Endothelial cell of umbilical vein (primary cell): Measurements from ENCODE around the gene SSR4. TPM values are rescaled to one million over a fixed set of nuclear protein-coding genes. Genes with fewer than 3 reads are reported as not detected.

Experiments
- BruUV-seq: library from RNA; stranded (reverse); fragments of 400-500 nt; replicated peaks from 2 replicates; lab custom pipeline; 2021; lab: Mats Ljungman, UMichigan
- CTCF ChIA-PET: fragments of 300-600, 350-600 bp; sonication (Branson Sonifier 250); formaldehyde crosslinking; loops from one replicate; lab custom pipeline; 2021; ENCODE audit warnings: antibody characterized with exemption, inconsistent platforms; lab: Charles Lee
- POLR2A ChIA-PET: fragments of 300-600, 350-600 bp; sonication (Branson Sonifier 250); formaldehyde crosslinking; loops from one replicate; lab custom pipeline; 2021; ENCODE audit warnings: antibody characterized with exemption, inconsistent platforms; lab: Charles Lee
- DNase-seq: peaks from one replicate; pipeline ENCODE4 v3.0.0-alpha.2; 2011; ENCODE audit warnings: low read depth, low spot score
- FAIRE-seq: peaks from 2 replicates; lab custom pipeline; 2011; peaks lifted over from hg19 to GRCh38; lab: Jason Lieb, UNC
- H2AFZ ChIP-seq: 2 replicates; pipeline ENCODE4 v1.6.0; 2012; ENCODE audit warnings: low read depth, low read length, control low read depth, inconsistent platforms
- H3K27ac ChIP-seq: 2 replicates; pipeline ENCODE4 v1.5.1; 2011; ENCODE audit warnings: low read depth, mild to moderate bottlenecking, control low read depth, low read length, moderate library complexity; ENCODE audit not compliant: insufficient read depth
- H3K27me3 ChIP-seq, 2 experiments: 2 replicates each; pipeline versions ENCODE4 v1.6.0 to v1.6.1; 2011; ENCODE audit warnings: low read length in 2 of 2, mixed read lengths in 1 of 2; ENCODE audit not compliant: control insufficient read depth in 2 of 2, insufficient read depth in 2 of 2
- H3K36me3 ChIP-seq, 2 experiments: 2 replicates in 1 of 2; 3 replicates in 1 of 2; pipeline ENCODE4 v1.5.1; 2011; ENCODE audit warnings: low read length in 2 of 2, mild to moderate bottlenecking in 1 of 2, moderate library complexity in 1 of 2; ENCODE audit not compliant: control insufficient read depth in 2 of 2, insufficient read depth in 2 of 2; ENCODE audit errors: extremely low read depth in 1 of 2
- H3K4me1 ChIP-seq: 3 replicates; pipeline ENCODE4 v1.5.1; 2011; ENCODE audit warnings: mild to moderate bottlenecking, low read length; ENCODE audit not compliant: control insufficient read depth, insufficient read depth; ENCODE audit errors: extremely low read depth
- H3K4me2 ChIP-seq: 2 replicates; pipeline ENCODE4 v1.6.1; 2011; ENCODE audit warnings: low read length, control low read depth, mixed read lengths; ENCODE audit not compliant: insufficient read depth
- H3K4me3 ChIP-seq, 3 experiments: fragments of 200-600 bp in 1 of 3; sonication (generic), shearing (Covaris generic) in 1 of 3; replicated peaks in 1 of 3; 2 replicates each; pipeline ENCODE4 v1.5.1; 2011 to 2016; ENCODE audit warnings: control low read depth in 3 of 3, low read length in 3 of 3, mild to moderate bottlenecking in 2 of 3, inconsistent platforms in 1 of 3, low read depth in 1 of 3, moderate library complexity in 1 of 3; ENCODE audit not compliant: insufficient read depth in 1 of 3
- H3K79me2 ChIP-seq: 2 replicates; pipeline ENCODE4 v1.6.0; 2012; ENCODE audit warnings: low read length, inconsistent platforms; ENCODE audit not compliant: control insufficient read depth, insufficient read depth
- H3K9ac ChIP-seq: replicated peaks from 2 replicates; pipeline ENCODE3; 2011; ENCODE audit warnings: low read length, control low read depth; ENCODE audit not compliant: insufficient read depth; ENCODE audit errors: extremely low read depth
- H3K9me1 ChIP-seq: replicated peaks from 3 replicates; pipeline ENCODE4 v1.6.0; 2011; ENCODE audit warnings: mild to moderate bottlenecking, low read length; ENCODE audit not compliant: control insufficient read depth, insufficient read depth; ENCODE audit errors: extremely low read depth
- H3K9me3 ChIP-seq: replicated peaks from 2 replicates; pipeline ENCODE4 v1.5.1; 2012; ENCODE audit warnings: low read length, inconsistent platforms; ENCODE audit not compliant: control insufficient read depth, insufficient read depth
- H4K20me1 ChIP-seq: replicated peaks from 2 replicates; pipeline ENCODE3; 2011; ENCODE audit warnings: mild to moderate bottlenecking, low read length; ENCODE audit not compliant: control insufficient read depth, insufficient read depth; ENCODE audit errors: extremely low read depth
- CTCF ChIP-seq, 2 donors: IDR thresholded peaks; 1 replicate in 1 of 2; 2 replicates in 1 of 2; pipeline ENCODE4 v1.5.1; 2011; ENCODE audit warnings: low read length in 2 of 2, mild to moderate bottlenecking in 2 of 2, moderate library complexity in 2 of 2, control low read depth in 1 of 2, inconsistent platforms in 1 of 2, low read depth in 1 of 2; ENCODE audit not compliant: insufficient read depth in 1 of 2; ENCODE audit errors: extremely low read depth in 1 of 2
- EZH2 ChIP-seq: IDR thresholded peaks from 2 replicates; pipeline ENCODE4 v1.6.1; 2012; ENCODE audit warnings: borderline replicate concordance, low read depth, mild to moderate bottlenecking, moderate library complexity, low read length, inconsistent platforms; ENCODE audit not compliant: severe bottlenecking
- FOS ChIP-seq: IDR thresholded peaks from 2 replicates; pipeline ENCODE4 v1.6.1; 2011; ENCODE audit warnings: mild to moderate bottlenecking, low read length, moderate library complexity, borderline replicate concordance; ENCODE audit not compliant: insufficient read depth
- GATA2 ChIP-seq: IDR thresholded peaks from 2 replicates; pipeline ENCODE4 v1.7.0; 2011; ENCODE audit warnings: low read depth, mild to moderate bottlenecking, moderate library complexity, mixed read lengths, low read length; ENCODE audit not compliant: insufficient read length, insufficient read depth
- JUN ChIP-seq: IDR thresholded peaks from 2 replicates; pipeline ENCODE4 v1.6.1; 2011; ENCODE audit warnings: borderline replicate concordance, low read depth; ENCODE audit not compliant: insufficient read length, insufficient read depth
- MYC ChIP-seq: IDR thresholded peaks from one replicate; pipeline ENCODE4 v1.6.1; 2011; ENCODE audit warnings: mild to moderate bottlenecking, low read depth, low read length
- POLR2A ChIP-seq: IDR thresholded peaks from 2 replicates; pipeline ENCODE4 v1.6.1; 2012; ENCODE audit warnings: low read depth, mild to moderate bottlenecking, control low read depth, low read length
- POLR2AphosphoS5 ChIP-seq: IDR thresholded peaks from 2 replicates; pipeline ENCODE4 v1.6.1; 2012; ENCODE audit warnings: low read depth, mild to moderate bottlenecking, control low read depth, low read length, moderate library complexity; ENCODE audit not compliant: insufficient read depth
- dilution Hi-C: fragments of 300-500 bp; cut with MboI; formaldehyde crosslinking; loops from one replicate; pipeline ENCODE4 v1.15.0; 2019; ENCODE audit warnings: low sequenced_read_pairs; ENCODE audit not compliant: extremely low pct_ligation_motif_present
- intact Hi-C: fragments of 100-400 bp; cut with micrococcal nuclease; formaldehyde crosslinking; loops from one replicate; pipeline ENCODE4 v1.10.0; 2022
- polyA plus RNA-seq, 4 experiments: library from polyadenylated mRNA; depleted of rRNA in 3 of 4; stranded (reverse) in 3 of 4; unstranded in 1 of 4; fragments of >200 nt; gene quantifications; 2 replicates each; pipeline versions ENCODE4 v1.2.1 to v1.2.3, GENCODE V29; 2011 to 2012; ENCODE audit warnings: missing spikeins in 1 of 4
- total RNA-seq: library from RNA; stranded (reverse); gene quantifications from 2 replicates; pipeline ENCODE4 v1.2.3, GENCODE V29; 2021
- TF ChIP-seq, protein P1 (sequence below): IDR thresholded peaks from 2 replicates; pipeline ENCODE4 v1.6.1; 2011; ENCODE audit not compliant: insufficient read depth, insufficient read length

The SSR4 gene
- total and polyA plus RNA-seq, 2 donors (not counting 3 experiments of a cell fraction or from before 2014, with no cell fraction given): 235 to 732 TPM

- Histone ChIP-seq H4K20me1 (no peaks in the 10 kb centered on the region), H3K27ac (no peak overlapping the region), H3K79me2 (no peaks in the 10 kb centered on the region), H3K4me3 (no peak overlapping the region), H3K9ac (no peak overlapping the region), H3K27me3 (no peaks in the 10 kb centered on the region), H3K4me2 (no peak overlapping the region), H3K4me1 (no peaks in the 10 kb centered on the region), H3K9me1 (no peaks in the 10 kb centered on the region), H3K9me3 (no peaks in the 10 kb centered on the region), H3K36me3 (peaks cover 0 to 14% of the 10 kb centered on the region in 2 experiments), H2AFZ (no peak overlapping the region)
- intact Hi-C loops: no loop called here
- FAIRE-seq (no peak), DNase-seq (no peak)
- dilution Hi-C loops: no loop called here
- ChIA-PET CTCF (no interaction called here), POLR2A (no interaction called here)
- no peak for TF ChIP-seq JUN
- no TSS peak for BruUV-seq
Measured at GRCh38 chrX:153776120-153776599, 18.3 kb upstream of the SSR4 start.

DNA sequence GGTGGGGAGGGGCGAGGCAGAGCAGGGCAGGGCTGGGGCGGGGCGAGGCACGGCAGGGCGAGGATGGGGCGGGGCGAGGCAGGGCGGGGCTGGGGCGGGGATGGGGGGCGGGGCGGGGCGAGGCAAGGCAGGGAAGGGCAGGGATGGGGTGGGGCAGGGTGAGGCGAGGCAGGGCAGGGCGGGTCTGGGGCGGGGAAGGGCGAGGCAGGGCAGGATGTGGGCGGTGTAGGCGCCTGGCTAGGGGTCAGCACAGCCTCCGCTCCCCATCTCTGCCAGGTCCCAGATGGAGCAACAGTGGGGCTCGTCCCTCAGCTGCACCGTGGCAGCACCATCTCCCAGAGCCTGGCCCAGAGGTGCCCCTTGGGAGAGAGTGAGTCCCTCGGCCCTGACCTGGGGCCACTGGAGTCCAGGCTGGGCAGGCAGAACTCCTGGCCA, 17.8 kb upstream of the SSR4 start:
- Histone ChIP-seq H3K79me2 (no peaks in the 10 kb centered on the region), H3K9me3 (no peaks in the 10 kb centered on the region), H4K20me1 (no peaks in the 10 kb centered on the region), H3K4me1 (no peaks in the 10 kb centered on the region), H3K27me3 (no peaks in the 10 kb centered on the region), H3K27ac (no peak overlapping the region), H3K4me2 (no peak overlapping the region), H2AFZ (no peak overlapping the region), H3K36me3 (peaks cover 0 to 11% of the 10 kb centered on the region in 2 experiments), H3K4me3 (no peak overlapping the region), H3K9me1 (no peaks in the 10 kb centered on the region), H3K9ac (no peak overlapping the region)
- TF ChIP-seq, protein P1, sequence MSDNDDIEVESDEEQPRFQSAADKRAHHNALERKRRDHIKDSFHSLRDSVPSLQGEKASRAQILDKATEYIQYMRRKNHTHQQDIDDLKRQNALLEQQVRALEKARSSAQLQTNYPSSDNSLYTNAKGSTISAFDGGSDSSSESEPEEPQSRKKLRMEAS: no peak
- no peak for TF ChIP-seq MYC
- no peak for TF ChIP-seq EZH2
- TF ChIP-seq POLR2A: no peak
- no peak for TF ChIP-seq GATA2
- TF ChIP-seq FOS: no peak
- no peak for TF ChIP-seq JUN
- no peak for TF ChIP-seq CTCF (IDR thresholded peaks at IDR 0.05; ENCODE audit: extremely low read depth in 1 of 2, insufficient read depth in 1 of 2, low read depth in 1 of 2, low read length in 2 of 2)
- TF ChIP-seq POLR2AphosphoS5: no peak
- no peak for FAIRE-seq
- no TSS peak for BruUV-seq
- dilution Hi-C loops (no loop called here), intact Hi-C loops (no loop called here)
- ChIA-PET POLR2A (no interaction called here), CTCF (no interaction called here)
- DNase-seq: no peak
